ENCODE results near the gene BPIFA1.

DNA sequence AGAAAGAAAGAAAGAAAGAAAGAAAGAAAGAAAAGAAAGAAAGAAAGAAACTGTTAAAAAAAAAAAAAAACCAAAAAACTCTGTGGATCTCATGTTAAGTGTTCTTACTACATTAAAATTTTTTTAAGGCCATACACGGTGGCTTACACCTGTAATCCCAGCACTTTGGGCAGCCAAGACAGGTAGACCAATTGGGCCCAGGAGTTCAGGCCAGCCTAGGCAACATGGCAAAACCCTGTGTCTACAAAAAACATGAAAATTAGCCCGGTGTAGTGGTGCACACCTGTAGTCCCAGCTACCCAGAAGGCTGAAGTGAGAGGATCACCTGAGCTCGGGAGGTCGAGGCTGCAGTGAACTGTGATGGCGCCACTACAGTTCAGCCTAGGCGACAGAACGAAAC lies 4.6 kb upstream of the BPIFA1 start:
- TF ChIP-seq POLR2A (IDR thresholded peaks at IDR 0.05) (no peak), POLR2AphosphoS5 (IDR thresholded peaks at IDR 0.05) (no peak)
- TF ChIP-seq, protein P1, sequence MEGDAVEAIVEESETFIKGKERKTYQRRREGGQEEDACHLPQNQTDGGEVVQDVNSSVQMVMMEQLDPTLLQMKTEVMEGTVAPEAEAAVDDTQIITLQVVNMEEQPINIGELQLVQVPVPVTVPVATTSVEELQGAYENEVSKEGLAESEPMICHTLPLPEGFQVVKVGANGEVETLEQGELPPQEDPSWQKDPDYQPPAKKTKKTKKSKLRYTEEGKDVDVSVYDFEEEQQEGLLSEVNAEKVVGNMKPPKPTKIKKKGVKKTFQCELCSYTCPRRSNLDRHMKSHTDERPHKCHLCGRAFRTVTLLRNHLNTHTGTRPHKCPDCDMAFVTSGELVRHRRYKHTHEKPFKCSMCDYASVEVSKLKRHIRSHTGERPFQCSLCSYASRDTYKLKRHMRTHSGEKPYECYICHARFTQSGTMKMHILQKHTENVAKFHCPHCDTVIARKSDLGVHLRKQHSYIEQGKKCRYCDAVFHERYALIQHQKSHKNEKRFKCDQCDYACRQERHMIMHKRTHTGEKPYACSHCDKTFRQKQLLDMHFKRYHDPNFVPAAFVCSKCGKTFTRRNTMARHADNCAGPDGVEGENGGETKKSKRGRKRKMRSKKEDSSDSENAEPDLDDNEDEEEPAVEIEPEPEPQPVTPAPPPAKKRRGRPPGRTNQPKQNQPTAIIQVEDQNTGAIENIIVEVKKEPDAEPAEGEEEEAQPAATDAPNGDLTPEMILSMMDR (IDR thresholded peaks at IDR 0.05), result no peak
